Pancreas (tissue), 10 donors: ENCODE measurements around the gene WDR70. TPM values are rescaled to one million over a fixed set of nuclear protein-coding genes. Genes with fewer than 3 reads are reported as not detected.
"Not testable (repeated sequence)": the region's sequence is repeated elsewhere in the genome, so short reads cannot be mapped to it uniquely, and the experiment has no call there.

Experiments used
- ATAC-seq, 4 donors: fragments of 200-7000 bp; cut with Tn5 transposase; one replicate each; pipeline versions ENCODE4 v1.8.0 to v1.9.1; 2020; ENCODE audit warnings: mild to moderate bottlenecking in 4 of 4, moderate library complexity in 4 of 4
- DNase-seq, 6 donors: peaks; one replicate each; pipeline ENCODE4 v3.0.0-alpha.2; 2020
- FAIRE-seq: peaks from 2 replicates; lab custom pipeline; 2012; peaks lifted over from hg19 to GRCh38; lab: Jason Lieb, UNC
- H3K27ac ChIP-seq, 4 donors: fragments of 200-600 bp; sonication (generic); 1 replicate in 3 of 4; 2 replicates in 1 of 4; pipeline versions ENCODE4 v1.5.0 to v1.8.0; 2020
- H3K27me3 ChIP-seq, 4 donors: fragments of 200-600 bp; one replicate each; pipeline ENCODE4 v1.8.0; 2021
- H3K36me3 ChIP-seq, 3 donors: fragments of 200-600 bp; sonication (generic) in 1 of 3; one replicate each; pipeline versions ENCODE4 v1.5.0 to v1.8.0; 2020 to 2021
- H3K4me1 ChIP-seq, 3 donors: fragments of 200-600 bp; one replicate each; pipeline ENCODE4 v1.8.0; 2021
- H3K4me3 ChIP-seq, 4 donors: fragments of 200-600 bp; sonication (generic) in 2 of 4; one replicate each; pipeline versions ENCODE4 v1.5.0 to v1.8.0; 2020 to 2021
- H3K9me3 ChIP-seq, 4 donors: fragments of 200-600 bp; one replicate each; pipeline ENCODE4 v1.8.0; 2021
- CTCF ChIP-seq, 4 donors: fragments of 200-600 bp; sonication (generic) in 3 of 4; IDR thresholded peaks; one replicate each; pipeline versions ENCODE4 v1.5.0 to v1.8.0; 2021; ENCODE audit warnings: antibody characterized with exemption in 4 of 4
- WGBS, 2 donors: extraction: QIAGEN DNeasy Blood & Tissue Kit; methylation state at CpG; one replicate each; pipeline ENCODE4 v1.1.7; 2013; 5-methylcytosine and 5-hydroxymethylcytosine counted together
- intact Hi-C, 3 donors: fragments of 100-400 bp; cut with DNase I; formaldehyde crosslinking; loops; one replicate each; pipeline versions ENCODE4 v1.11.1 to v1.14.2; 2022
- polyA plus RNA-seq, 2 donors: library from polyadenylated mRNA; stranded (reverse); fragments of 200-250 nt; gene quantifications; one replicate each; pipeline ENCODE4 v1.2.3, GENCODE V29; 2013
- total RNA-seq, 6 donors: library from RNA; stranded (reverse); fragmentation: NEBNext Ultra II Directional in 4 of 6; extraction: Animal tissue kit (Norgen Biotek cat#: 25700) in 4 of 6; gene quantifications; one replicate each; pipeline versions ENCODE4 v1.2.1 to v1.2.4, GENCODE V29; 2021 to 2023
- donor health status: healthy with polysubstance abuse.
- donor health status: DM: no; HTN: no; CAD: no; lungs with moderate emphysema.
- donor health status: DM: no; HTN: no; CAD: no.
- donor health status: control.
- donor health status: control.
- donor health status: Bipolar disorder and iron deficiency.
- donor health status: DM: yes; HTN: yes; CAD: no.
- donor health status: DM: no; HTN: no; CAD: no.
- donor health status: DM: no; HTN: no; CAD: no.
- donor health status: DM: yes; HTN: yes; CAD: no.

WDR70 gene
- total and polyA plus RNA-seq, 8 donors: 10.7 to 24.3 (median 15.6) TPM

GRCh38 chr5:37471666-37472197 lies 92.6 kb downstream of the WDR70 start:
- no peak for TF ChIP-seq CTCF (IDR thresholded peaks at IDR 0.05)
- Histone ChIP-seq H3K4me1 (no peaks in the 10 kb centered on the region), H3K9me3 (no peaks in the 10 kb centered on the region), H3K4me3 (no peak overlapping the region), H3K36me3 (no peaks in the 10 kb centered on the region), H3K27me3 (no peaks in the 10 kb centered on the region), H3K27ac (no peak overlapping the region)
- no peak for DNase-seq
- no peak for FAIRE-seq
- ATAC-seq: no peak
- intact Hi-C loops: no loop called here
- WGBS, 2 donors: 52 to 59% methylated on average over 3 of the region's 3 CpGs

- peaks cover 0 to 21% (median 0%) of the 10 kb centered on the region in 3 donors for H3K36me3 ChIP-seq
- intact Hi-C loops: no loop called here
- DNase-seq (no peak), ATAC-seq (no peak), FAIRE-seq (no peak)
- no peak for TF ChIP-seq CTCF (IDR thresholded peaks at IDR 0.05)
- no peak overlapping the region for H3K4me3 ChIP-seq
- H3K9me3 ChIP-seq: no peaks in the 10 kb centered on the region
- no peaks in the 10 kb centered on the region for H3K27me3 ChIP-seq
- H3K4me1 ChIP-seq: no peaks in the 10 kb centered on the region
- H3K27ac ChIP-seq: no peak overlapping the region
Observed at GRCh38 chr5:37477426-37477825, 98.3 kb downstream of the WDR70 start.

- H3K9me3 ChIP-seq: no peaks in the 10 kb centered on the region
- H3K36me3 ChIP-seq: peaks cover 0 to 21% (median 0%) of the 10 kb centered on the region in 3 donors
- intact Hi-C loops: no loop called here
- no peaks in the 10 kb centered on the region for H3K27me3 ChIP-seq
- H3K27ac ChIP-seq: no peak overlapping the region
- WGBS, 2 donors: 66 to 70% methylated on average over 4 of the region's 4 CpGs
- DNase-seq (no peak), FAIRE-seq (no peak), ATAC-seq (no peak)
- no peak for TF ChIP-seq CTCF (IDR thresholded peaks at IDR 0.05)
- no peaks in the 10 kb centered on the region for H3K4me1 ChIP-seq
- H3K4me3 ChIP-seq: no peak overlapping the region
Observed at GRCh38 chr5:37478121-37478894, 99.2 kb downstream of the WDR70 start.

GRCh38 chr5:37481395-37481794 lies 102.3 kb downstream of the WDR70 start:
- intact Hi-C loops, DNase-seq, H3K4me3 ChIP-seq, H3K27me3 ChIP-seq, FAIRE-seq, H3K27ac ChIP-seq, ATAC-seq, H3K4me1 ChIP-seq, H3K9me3 ChIP-seq: not testable (repeated sequence)
- peaks cover 0 to 21% (median 0%) of the 10 kb centered on the region in 3 donors for H3K36me3 ChIP-seq
- WGBS, 2 donors: 98% methylated on average over 3 of the region's 3 CpGs

GRCh38 chr5:37490120-37490810 lies 111.1 kb downstream of the WDR70 start:
- Histone ChIP-seq H3K27ac (no peak overlapping the region), H3K4me3 (no peak overlapping the region), H3K27me3 (no peaks in the 10 kb centered on the region), H3K9me3 (no peaks in the 10 kb centered on the region), H3K36me3 (no peaks in the 10 kb centered on the region), H3K4me1 (no peaks in the 10 kb centered on the region)
- ATAC-seq: no peak
- no peak for FAIRE-seq
- intact Hi-C loops: no loop called here
- TF ChIP-seq CTCF (IDR thresholded peaks at IDR 0.05): no peak
- WGBS, 2 donors: 97 to 100% methylated on average over 2 of the region's 2 CpGs
- DNase-seq: no peak
